HCT116 (cell line): ENCODE data around the gene PIAS4. TPM values are rescaled to one million over a fixed set of nuclear protein-coding genes. Genes with fewer than 3 reads are reported as not detected.

Experiments used
- ATAC-seq: fragments of 200-7000 bp; cut with Tn5 transposase; 2 replicates; pipeline ENCODE4 v1.9.1; 2020; ENCODE audit warnings: mild to moderate bottlenecking, moderate library complexity
- BruUV-seq: library from RNA; stranded (reverse); fragments of 400-500 nt; replicated peaks from 2 replicates; lab custom pipeline; 2021; lab: Mats Ljungman, UMichigan
- CTCF ChIA-PET: fragments of 300-600 bp; sonication (Branson Sonifier 250); formaldehyde crosslinking; loops from one replicate; lab custom pipeline; 2021; ENCODE audit warnings: antibody characterized with exemption; lab: Charles Lee
- POLR2A ChIA-PET: fragments of 300-600, 350-600 bp; sonication (Branson Sonifier 250); formaldehyde crosslinking; loops from one replicate; lab custom pipeline; 2021; ENCODE audit warnings: antibody characterized with exemption; lab: Charles Lee
- RAD21 ChIA-PET, 2 experiments: fragments of 300-600 bp; sonication (Branson Sonifier 250); formaldehyde crosslinking; loops; one replicate each; lab custom pipeline; 2023; ENCODE audit warnings: low total read pairs in 2 of 2; ENCODE audit not compliant: uncharacterized antibody in 2 of 2, unreplicated experiment in 2 of 2, low non-redundant PET in 1 of 2; lab: Charles Lee
- DNase-seq: peaks from one replicate; pipeline ENCODE4 v3.0.0-alpha.2; 2010; ENCODE audit warnings: low read depth, low spot score
- H2AFZ ChIP-seq: fragments of 200-600 bp; shearing (Covaris generic), sonication (generic); 2 replicates; pipeline ENCODE4 v1.6.1; 2017; ENCODE audit warnings: low read depth, mixed run types, mixed read lengths, antibody characterized with exemption, low read length; ENCODE audit not compliant: poor library complexity, severe bottlenecking
- H3K27ac ChIP-seq: 2 replicates; pipeline ENCODE4 v1.5.1; 2012; ENCODE audit warnings: low read depth, low read length
- H3K27me3 ChIP-seq: fragments of 200-600 bp; sonication (generic); 2 replicates; pipeline ENCODE4 v1.6.1; 2016; ENCODE audit warnings: mixed run types, low read length, mixed read lengths; ENCODE audit not compliant: insufficient read depth
- H3K36me3 ChIP-seq, 2 experiments: fragments of 200-500 bp in 1 of 2; fragments of 200-600 bp in 1 of 2; sonication (Bioruptor generic) in 1 of 2; sonication (generic) in 1 of 2; 2 replicates each; pipeline versions ENCODE4 v1.5.1 to v1.6.1; 2014 to 2016; ENCODE audit warnings: low read length in 2 of 2, inconsistent platforms in 1 of 2, mixed read lengths in 1 of 2, mixed run types in 1 of 2; ENCODE audit not compliant: insufficient read depth in 2 of 2, control insufficient read depth in 1 of 2
- H3K4me1 ChIP-seq, 2 experiments: fragments of 200-600 bp in 1 of 2; sonication (generic) in 1 of 2; 2 replicates each; pipeline versions ENCODE4 v1.5.1 to v1.6.1; 2012 to 2017; ENCODE audit warnings: low read length in 2 of 2, inconsistent platforms in 1 of 2, mild to moderate bottlenecking in 1 of 2, mixed read lengths in 1 of 2, mixed run types in 1 of 2, moderate library complexity in 1 of 2; ENCODE audit not compliant: insufficient read depth in 2 of 2, control insufficient read depth in 1 of 2
- H3K4me2 ChIP-seq: fragments of 200-600 bp; sonication (generic); 2 replicates; pipeline ENCODE4 v1.6.1; 2017; ENCODE audit warnings: mixed run types, low read length, mixed read lengths
- H3K4me3 ChIP-seq, 2 experiments: fragments of 200-600 bp in 1 of 2; sonication (generic) in 1 of 2; replicated peaks in 1 of 2; 2 replicates each; pipeline ENCODE4 v1.5.1; 2011 to 2016; ENCODE audit warnings: low read length in 2 of 2, control low read depth in 1 of 2, low read depth in 1 of 2, mild to moderate bottlenecking in 1 of 2, mixed read lengths in 1 of 2, mixed run types in 1 of 2
- H3K79me2 ChIP-seq: fragments of 200-600 bp; sonication (generic); 2 replicates; pipeline ENCODE4 v1.6.1; 2017; ENCODE audit warnings: mild to moderate bottlenecking, mixed run types, low read length, moderate library complexity, mixed read lengths; ENCODE audit not compliant: insufficient read depth
- H3K9ac ChIP-seq: fragments of 200-600 bp; sonication (generic); 2 replicates; pipeline ENCODE4 v1.6.1; 2016; ENCODE audit warnings: low read length, mixed read lengths
- H3K9me2 ChIP-seq: fragments of 200-600 bp; sonication (generic), shearing (Covaris generic); 2 replicates; pipeline ENCODE4 v1.6.1; 2017; ENCODE audit warnings: mixed run types, mild to moderate bottlenecking, moderate library complexity; ENCODE audit not compliant: insufficient read depth
- H3K9me3 ChIP-seq, 2 experiments: fragments of 200-500 bp in 1 of 2; fragments of 200-600 bp in 1 of 2; sonication (Bioruptor generic) in 1 of 2; sonication (generic) in 1 of 2; 2 replicates each; pipeline ENCODE4 v1.6.1; 2014 to 2017; ENCODE audit warnings: low read length in 2 of 2, mixed read lengths in 2 of 2, inconsistent platforms in 1 of 2, low read depth in 1 of 2, mild to moderate bottlenecking in 1 of 2, mixed run types in 1 of 2, moderate library complexity in 1 of 2; ENCODE audit not compliant: control insufficient read depth in 1 of 2, insufficient read depth in 1 of 2
- H4K20me1 ChIP-seq: fragments of 200-600 bp; sonication (generic), shearing (Covaris generic); 2 replicates; pipeline ENCODE4 v1.6.1; 2017; ENCODE audit warnings: mixed run types, mild to moderate bottlenecking, moderate library complexity; ENCODE audit not compliant: insufficient read depth
- CBX3 ChIP-seq: IDR thresholded peaks from 2 replicates; pipeline ENCODE4 v1.6.1; 2012; ENCODE audit warnings: low read depth
- CEBPB ChIP-seq: IDR thresholded peaks from 2 replicates; pipeline ENCODE4 v1.6.1; 2012; ENCODE audit warnings: low read depth
- EGR1 ChIP-seq: IDR thresholded peaks from 2 replicates; pipeline ENCODE4 v1.6.1; 2012; ENCODE audit warnings: low read depth
- ELF1 ChIP-seq: IDR thresholded peaks from 2 replicates; pipeline ENCODE4 v1.6.1; 2012; ENCODE audit warnings: low read depth, borderline replicate concordance
- EZH2 ChIP-seq: fragments of 200-600 bp; sonication (generic); IDR thresholded peaks from 2 replicates; pipeline ENCODE4 v1.6.1; 2017; ENCODE audit warnings: antibody characterized with exemption, mixed run types
- EZH2phosphoT487 ChIP-seq: fragments of 200-600 bp; IDR thresholded peaks from 2 replicates; pipeline ENCODE4 v1.6.1; 2018; ENCODE audit warnings: antibody characterized with exemption, borderline replicate concordance
- FOSL1 ChIP-seq: IDR thresholded peaks from 2 replicates; pipeline ENCODE4 v1.6.1; 2012; ENCODE audit warnings: low read depth
- JUND ChIP-seq: IDR thresholded peaks from 2 replicates; pipeline ENCODE4 v1.6.1; 2012
- POLR2A ChIP-seq: IDR thresholded peaks from 2 replicates; pipeline ENCODE4 v1.7.0; 2011; ENCODE audit warnings: borderline replicate concordance; ENCODE audit not compliant: insufficient read depth, insufficient read length; ENCODE audit errors: extremely low read depth
- RAD21 ChIP-seq: IDR thresholded peaks from 2 replicates; pipeline ENCODE4 v1.6.1; 2012; ENCODE audit warnings: low read depth, mild to moderate bottlenecking
- SIN3A ChIP-seq: IDR thresholded peaks from 2 replicates; pipeline ENCODE4 v1.6.1; 2012; ENCODE audit warnings: low read depth
- SP1 ChIP-seq: IDR thresholded peaks from 2 replicates; pipeline ENCODE4 v1.6.1; 2012; ENCODE audit warnings: low read depth
- SRF ChIP-seq: IDR thresholded peaks from 2 replicates; pipeline ENCODE4 v1.6.1; 2012; ENCODE audit warnings: low read depth
- YY1 ChIP-seq: IDR thresholded peaks from 2 replicates; pipeline ENCODE4 v1.6.1; 2011; ENCODE audit warnings: low read length, low read depth, moderate library complexity, mild to moderate bottlenecking; ENCODE audit not compliant: insufficient replicate concordance; ENCODE audit errors: extremely low read depth
- ZFX ChIP-seq: fragments of 450-650 bp; IDR thresholded peaks from 2 replicates; pipeline ENCODE4 v1.6.1; 2017
- ZNF274 ChIP-seq: fragments of 200-500 bp; sonication (Bioruptor generic); IDR thresholded peaks from 2 replicates; pipeline ENCODE4 v1.6.1; 2014; ENCODE audit warnings: mild to moderate bottlenecking, low read depth, low read length, inconsistent platforms
- intact Hi-C: fragments of 100-400 bp; cut with micrococcal nuclease; formaldehyde crosslinking; loops from 2 replicates; pipeline ENCODE4 v1.10.0; 2022
- total RNA-seq: library from RNA; stranded (reverse); gene quantifications from one replicate; pipeline ENCODE4 v1.2.1, GENCODE V29; 2021; ENCODE audit not compliant: unreplicated experiment
- TF ChIP-seq, protein P1 (sequence below): IDR thresholded peaks from 2 replicates; pipeline ENCODE4 v1.6.1; 2011; ENCODE audit warnings: mild to moderate bottlenecking, low read length, moderate library complexity; ENCODE audit not compliant: insufficient replicate concordance; ENCODE audit errors: extremely low read depth
- TF ChIP-seq, protein P2 (sequence below), 3 experiments: fragments of 200-600 bp in 1 of 3; sonication (generic) in 1 of 3; IDR thresholded peaks in 2 of 3; conservative IDR thresholded peaks in 1 of 3; 2 replicates each; pipeline ENCODE4 v1.5.1; 2012 to 2017; ENCODE audit warnings: low read depth in 2 of 3, low read length in 2 of 3, antibody characterized with exemption in 1 of 3, borderline replicate concordance in 1 of 3, control low read depth in 1 of 3, mild to moderate bottlenecking in 1 of 3, mixed read lengths in 1 of 3, mixed run types in 1 of 3, moderate library complexity in 1 of 3; ENCODE audit not compliant: insufficient read depth in 1 of 3
- TF ChIP-seq, protein P3 (sequence below): IDR thresholded peaks from 2 replicates; pipeline ENCODE4 v1.6.1; 2012; ENCODE audit warnings: low read depth
- TF ChIP-seq, protein P4 (sequence below): IDR thresholded peaks from 2 replicates; pipeline ENCODE4 v1.6.1; 2012

Gene PIAS4
- total RNA-seq, 1 experiment from 2014 or later: 28.4 TPM

DNA sequence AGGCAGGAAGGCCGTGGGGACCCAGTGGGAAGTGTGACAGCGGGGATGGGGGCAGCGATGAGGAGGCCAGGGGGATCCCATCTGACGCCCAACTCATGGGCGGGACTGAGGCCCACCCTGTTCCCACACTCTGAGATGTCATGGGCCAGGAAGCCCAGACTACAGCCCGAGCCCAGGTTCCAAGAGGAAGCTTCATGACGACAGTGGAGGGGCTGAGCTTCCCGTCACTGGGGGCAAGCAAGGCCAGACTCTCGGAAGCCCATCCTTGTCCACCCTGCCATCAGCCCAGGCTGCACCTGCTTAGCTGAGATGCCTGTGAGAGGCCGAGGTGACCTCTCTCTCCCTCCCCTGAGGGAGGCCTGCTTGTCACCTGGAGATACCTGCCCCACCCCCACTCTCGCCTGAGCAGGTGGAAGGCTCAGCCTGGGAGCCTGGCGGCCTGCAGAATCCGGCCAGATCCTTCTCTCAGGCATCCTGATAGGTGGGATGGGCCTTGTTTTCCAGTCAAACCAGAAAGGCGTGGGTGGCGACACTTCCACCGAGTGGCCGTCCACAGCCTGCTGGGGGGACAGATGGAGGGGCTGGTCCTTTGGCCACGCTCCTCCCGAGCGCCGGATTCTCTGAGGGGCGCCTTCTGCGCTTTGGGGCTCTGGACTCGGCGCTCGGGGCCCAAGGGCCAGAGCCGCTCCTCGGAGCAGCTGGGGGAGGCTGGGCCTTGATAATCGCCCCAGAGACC lies 54.3 kb downstream of the PIAS4 start:
- Histone ChIP-seq H2AFZ (no peak overlapping the region), H3K27me3 (no peaks in the 10 kb centered on the region), H3K4me1 (peaks cover 57 to 66% of the 10 kb centered on the region in 2 experiments), H3K27ac (peak overlapping the region; percentile 96), H3K9me2 (no peaks in the 10 kb centered on the region), H3K4me3 (peak overlapping the region; percentile 36 to 50), H3K9me3 (no peaks in the 10 kb centered on the region), H3K79me2 (peaks cover 83% of the 10 kb centered on the region), H4K20me1 (peaks cover 11% of the 10 kb centered on the region; the same call in 1 of the 2 replicates), H3K9ac (peak overlapping the region; percentile 62), H3K4me2 (peak overlapping the region; percentile 91), H3K36me3 (peaks cover 0 to 11% of the 10 kb centered on the region in 2 experiments; a peak in 1 of 4 replicates)
- RAD21 ChIA-PET: no interaction called here
- POLR2A ChIA-PET: interaction anchor here (0.6 kb wide), 2 partner anchors 70 to 73 kb away, joined by 3 read pairs; no protein-coding TSS in a partner anchor
- ATAC-seq (no peak), DNase-seq (no peak)
- CTCF ChIA-PET: no interaction called here
- no TSS peak for BruUV-seq
- intact Hi-C loops: loop anchor here (5.0 to 10.0 kb wide), 3 partner anchors 73 to 357 kb away; partner anchors contain the start of genes PIP5K1C and TJP3
- no peak for TF ChIP-seq EZH2phosphoT487
- TF ChIP-seq CEBPB: no peak
- no peak for TF ChIP-seq ZNF274
- no peak for TF ChIP-seq YY1
- TF ChIP-seq JUND: no peak
- TF ChIP-seq, protein P1, sequence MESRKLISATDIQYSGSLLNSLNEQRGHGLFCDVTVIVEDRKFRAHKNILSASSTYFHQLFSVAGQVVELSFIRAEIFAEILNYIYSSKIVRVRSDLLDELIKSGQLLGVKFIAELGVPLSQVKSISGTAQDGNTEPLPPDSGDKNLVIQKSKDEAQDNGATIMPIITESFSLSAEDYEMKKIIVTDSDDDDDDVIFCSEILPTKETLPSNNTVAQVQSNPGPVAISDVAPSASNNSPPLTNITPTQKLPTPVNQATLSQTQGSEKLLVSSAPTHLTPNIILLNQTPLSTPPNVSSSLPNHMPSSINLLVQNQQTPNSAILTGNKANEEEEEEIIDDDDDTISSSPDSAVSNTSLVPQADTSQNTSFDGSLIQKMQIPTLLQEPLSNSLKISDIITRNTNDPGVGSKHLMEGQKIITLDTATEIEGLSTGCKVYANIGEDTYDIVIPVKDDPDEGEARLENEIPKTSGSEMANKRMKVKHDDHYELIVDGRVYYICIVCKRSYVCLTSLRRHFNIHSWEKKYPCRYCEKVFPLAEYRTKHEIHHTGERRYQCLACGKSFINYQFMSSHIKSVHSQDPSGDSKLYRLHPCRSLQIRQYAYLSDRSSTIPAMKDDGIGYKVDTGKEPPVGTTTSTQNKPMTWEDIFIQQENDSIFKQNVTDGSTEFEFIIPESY: no peak
- no peak for TF ChIP-seq RAD21
- TF ChIP-seq EZH2: no peak
- TF ChIP-seq, protein P2, sequence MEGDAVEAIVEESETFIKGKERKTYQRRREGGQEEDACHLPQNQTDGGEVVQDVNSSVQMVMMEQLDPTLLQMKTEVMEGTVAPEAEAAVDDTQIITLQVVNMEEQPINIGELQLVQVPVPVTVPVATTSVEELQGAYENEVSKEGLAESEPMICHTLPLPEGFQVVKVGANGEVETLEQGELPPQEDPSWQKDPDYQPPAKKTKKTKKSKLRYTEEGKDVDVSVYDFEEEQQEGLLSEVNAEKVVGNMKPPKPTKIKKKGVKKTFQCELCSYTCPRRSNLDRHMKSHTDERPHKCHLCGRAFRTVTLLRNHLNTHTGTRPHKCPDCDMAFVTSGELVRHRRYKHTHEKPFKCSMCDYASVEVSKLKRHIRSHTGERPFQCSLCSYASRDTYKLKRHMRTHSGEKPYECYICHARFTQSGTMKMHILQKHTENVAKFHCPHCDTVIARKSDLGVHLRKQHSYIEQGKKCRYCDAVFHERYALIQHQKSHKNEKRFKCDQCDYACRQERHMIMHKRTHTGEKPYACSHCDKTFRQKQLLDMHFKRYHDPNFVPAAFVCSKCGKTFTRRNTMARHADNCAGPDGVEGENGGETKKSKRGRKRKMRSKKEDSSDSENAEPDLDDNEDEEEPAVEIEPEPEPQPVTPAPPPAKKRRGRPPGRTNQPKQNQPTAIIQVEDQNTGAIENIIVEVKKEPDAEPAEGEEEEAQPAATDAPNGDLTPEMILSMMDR (IDR thresholded peaks at IDR 0.05 in 2 of 3, conservative IDR thresholded peaks at IDR 0.05 in 1 of 3; ENCODE audit: borderline replicate concordance in 1 of 3, insufficient read depth in 1 of 3, low read depth in 2 of 3, low read length in 2 of 3): no peak
- no peak for TF ChIP-seq POLR2A
- no peak for TF ChIP-seq ELF1
- no peak for TF ChIP-seq FOSL1
- TF ChIP-seq, protein P3, sequence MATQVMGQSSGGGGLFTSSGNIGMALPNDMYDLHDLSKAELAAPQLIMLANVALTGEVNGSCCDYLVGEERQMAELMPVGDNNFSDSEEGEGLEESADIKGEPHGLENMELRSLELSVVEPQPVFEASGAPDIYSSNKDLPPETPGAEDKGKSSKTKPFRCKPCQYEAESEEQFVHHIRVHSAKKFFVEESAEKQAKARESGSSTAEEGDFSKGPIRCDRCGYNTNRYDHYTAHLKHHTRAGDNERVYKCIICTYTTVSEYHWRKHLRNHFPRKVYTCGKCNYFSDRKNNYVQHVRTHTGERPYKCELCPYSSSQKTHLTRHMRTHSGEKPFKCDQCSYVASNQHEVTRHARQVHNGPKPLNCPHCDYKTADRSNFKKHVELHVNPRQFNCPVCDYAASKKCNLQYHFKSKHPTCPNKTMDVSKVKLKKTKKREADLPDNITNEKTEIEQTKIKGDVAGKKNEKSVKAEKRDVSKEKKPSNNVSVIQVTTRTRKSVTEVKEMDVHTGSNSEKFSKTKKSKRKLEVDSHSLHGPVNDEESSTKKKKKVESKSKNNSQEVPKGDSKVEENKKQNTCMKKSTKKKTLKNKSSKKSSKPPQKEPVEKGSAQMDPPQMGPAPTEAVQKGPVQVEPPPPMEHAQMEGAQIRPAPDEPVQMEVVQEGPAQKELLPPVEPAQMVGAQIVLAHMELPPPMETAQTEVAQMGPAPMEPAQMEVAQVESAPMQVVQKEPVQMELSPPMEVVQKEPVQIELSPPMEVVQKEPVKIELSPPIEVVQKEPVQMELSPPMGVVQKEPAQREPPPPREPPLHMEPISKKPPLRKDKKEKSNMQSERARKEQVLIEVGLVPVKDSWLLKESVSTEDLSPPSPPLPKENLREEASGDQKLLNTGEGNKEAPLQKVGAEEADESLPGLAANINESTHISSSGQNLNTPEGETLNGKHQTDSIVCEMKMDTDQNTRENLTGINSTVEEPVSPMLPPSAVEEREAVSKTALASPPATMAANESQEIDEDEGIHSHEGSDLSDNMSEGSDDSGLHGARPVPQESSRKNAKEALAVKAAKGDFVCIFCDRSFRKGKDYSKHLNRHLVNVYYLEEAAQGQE: no peak
- TF ChIP-seq SIN3A: no peak
- TF ChIP-seq CBX3: no peak
- TF ChIP-seq, protein P4, sequence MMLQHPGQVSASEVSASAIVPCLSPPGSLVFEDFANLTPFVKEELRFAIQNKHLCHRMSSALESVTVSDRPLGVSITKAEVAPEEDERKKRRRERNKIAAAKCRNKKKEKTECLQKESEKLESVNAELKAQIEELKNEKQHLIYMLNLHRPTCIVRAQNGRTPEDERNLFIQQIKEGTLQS: no peak
- 0 out of 2 replicates have a peak, but pooled peaks have one; percentile 10 for TF ChIP-seq EGR1
- 0 out of 2 replicates have a peak, but pooled peaks have one; percentile 4 for TF ChIP-seq SP1
- TF ChIP-seq SRF: no peak
- 0 out of 2 replicates have a peak, but pooled peaks have one; percentile 3 for TF ChIP-seq ZFX
